GM12878 (cell line): ENCODE measurements around the gene PTPN14. TPM values are rescaled to one million over a fixed set of nuclear protein-coding genes. Genes with fewer than 3 reads are reported as not detected.

Experiments
- ATAC-seq: fragments of 200-7000 bp; cut with Tn5 transposase; 3 replicates; pipeline ENCODE4 v1.9.1; 2020; ENCODE audit warnings: mild to moderate bottlenecking, moderate library complexity
- BruUV-seq: library from RNA; stranded (reverse); fragments of 400-500 nt; replicated peaks from 2 replicates; lab custom pipeline; 2021; lab: Mats Ljungman, UMichigan
- CTCF ChIA-PET: fragments of 300-600 bp; sonication (Branson Sonifier 250); formaldehyde crosslinking; extraction: SDS; loops from one replicate; lab custom pipeline; 2021; ENCODE audit warnings: inconsistent platforms; lab: Yijun Ruan, JAX
- POLR2A ChIA-PET: fragments of 350-600 bp; formaldehyde crosslinking; extraction: SDS; loops from one replicate; lab custom pipeline; 2021; ENCODE audit warnings: inconsistent platforms; lab: Charles Lee
- RAD21 ChIA-PET: fragments of 300-600 bp; sonication (Branson Sonifier 250); formaldehyde crosslinking; loops from one replicate; lab custom pipeline; 2023; ENCODE audit warnings: antibody characterized with exemption; ENCODE audit not compliant: unreplicated experiment; lab: Charles Lee
- SMC1A ChIA-PET: fragments of 300-600 bp; sonication (Branson Sonifier 250); formaldehyde crosslinking; loops from one replicate; lab custom pipeline; 2023; ENCODE audit not compliant: unreplicated experiment, uncharacterized antibody; lab: Charles Lee
- DNase-seq: peaks from one replicate; pipeline ENCODE4 v3.0.0-alpha.2; 2011; ENCODE audit warnings: low read depth, low spot score
- FAIRE-seq: peaks from 3 replicates; lab custom pipeline; 2011; peaks lifted over from hg19 to GRCh38; lab: Jason Lieb, UNC
- H2AFZ ChIP-seq: 2 replicates; pipeline ENCODE4 v1.6.0; 2011; ENCODE audit warnings: low read depth, low read length, control low read depth; ENCODE audit not compliant: control insufficient read depth
- H3K27ac ChIP-seq: 2 replicates; pipeline ENCODE4 v1.5.1; 2011; ENCODE audit warnings: control low read depth; ENCODE audit not compliant: control insufficient read depth, insufficient read depth
- H3K27me3 ChIP-seq, 2 experiments: replicated peaks in 1 of 2; 2 replicates each; pipeline versions ENCODE4 v1.6.0 to v1.6.1; 2011; ENCODE audit warnings: low read length in 1 of 2; ENCODE audit not compliant: control insufficient read depth in 2 of 2, insufficient read depth in 2 of 2
- H3K36me3 ChIP-seq, 2 experiments: 2 replicates each; pipeline ENCODE4 v1.5.1; 2011; ENCODE audit warnings: low read length in 1 of 2; ENCODE audit not compliant: control insufficient read depth in 2 of 2, insufficient read depth in 2 of 2
- H3K4me1 ChIP-seq: 2 replicates; pipeline ENCODE4 v1.6.1; 2011; ENCODE audit warnings: mild to moderate bottlenecking, low read length, moderate library complexity, mixed read lengths; ENCODE audit not compliant: control insufficient read depth, insufficient read depth
- H3K4me2 ChIP-seq: 2 replicates; pipeline ENCODE4 v1.6.0; 2011; ENCODE audit warnings: control low read depth; ENCODE audit not compliant: control insufficient read depth, insufficient read depth
- H3K4me3 ChIP-seq: fragments of 200-600 bp; sonication (generic); 2 replicates; pipeline ENCODE4 v1.5.1; 2016
- H3K79me2 ChIP-seq: 2 replicates; pipeline ENCODE4 v1.6.0; 2011; ENCODE audit warnings: low read length; ENCODE audit not compliant: control insufficient read depth, insufficient read depth
- H3K9ac ChIP-seq: 2 replicates; pipeline ENCODE4 v1.8.0; 2011; ENCODE audit warnings: low read length, control low read depth, mixed read lengths; ENCODE audit not compliant: control insufficient read depth, insufficient read depth
- H3K9me3 ChIP-seq: replicated peaks from 3 replicates; pipeline ENCODE4 v1.5.1; 2011; ENCODE audit warnings: mild to moderate bottlenecking, low read length; ENCODE audit not compliant: control insufficient read depth, insufficient read depth
- H4K20me1 ChIP-seq: 2 replicates; pipeline ENCODE4 v1.6.0; 2011; ENCODE audit not compliant: control insufficient read depth, insufficient read depth
- BCL11A ChIP-seq: IDR thresholded peaks from 2 replicates; pipeline ENCODE4 v1.6.1; 2011; ENCODE audit warnings: low read depth, low read length
- EED ChIP-seq: sonication (generic); IDR thresholded peaks from 2 replicates; pipeline ENCODE4 v1.6.1; 2016; ENCODE audit warnings: antibody characterized with exemption, low read depth
- ETV6 ChIP-seq, 2 experiments: fragments of 450-650 bp in 1 of 2; IDR thresholded peaks in 1 of 2; conservative IDR thresholded peaks in 1 of 2; 2 replicates each; pipeline ENCODE4 v1.6.1; 2014; ENCODE audit warnings: antibody characterized with exemption in 1 of 2, borderline replicate concordance in 1 of 2, low read depth in 1 of 2, mild to moderate bottlenecking in 1 of 2, moderate library complexity in 1 of 2
- HDAC2 ChIP-seq: fragments of 200-600 bp; sonication (generic); IDR thresholded peaks from 2 replicates; pipeline ENCODE4 v1.6.1; 2017
- SIN3A ChIP-seq: IDR thresholded peaks from 2 replicates; pipeline ENCODE4 v1.6.1; 2012; ENCODE audit warnings: low read depth, low read length, improper control_type of control experiment
- WGBS: methylation state at CpG from one replicate; pipeline ENCODE4 v1.1.6; 2016; ENCODE audit warnings: low lambda C conversion rate; ENCODE audit not compliant: insufficient replicate concordance, insufficient coverage; ENCODE audit errors: missing lambda C conversion rate; 5-methylcytosine and 5-hydroxymethylcytosine counted together
- in situ Hi-C: fragments of 300-500 bp; cut with MboI; formaldehyde crosslinking; loops from 9 replicates; pipeline ENCODE4 v1.14.3; 2018; ENCODE audit warnings: mixed read lengths
- intact Hi-C: fragments of 100-400 bp; cut with micrococcal nuclease; formaldehyde crosslinking; loops from one replicate; pipeline ENCODE4 v1.14.2; 2022; ENCODE audit not compliant: unreplicated experiment
- polyA plus RNA-seq, 11 experiments: library from polyadenylated mRNA; depleted of rRNA in 4 of 11; unstranded in 6 of 11; stranded (reverse) in 5 of 11; fragments of >200 nt; fragmentation: Nextera tagmentation in 4 of 11; fragmentation: Illumina TruSeq in 1 of 11; extraction: Ambion mirVana in 4 of 11; extraction: Trizol in 1 of 11; gene quantifications; 1 replicate in 1 of 11; 2 replicates in 10 of 11; pipeline versions ENCODE4 v1.2.1 to v1.2.3, GENCODE V29; 2011 to 2016; ENCODE audit warnings: inconsistent platforms in 2 of 11, missing spikeins in 2 of 11, low read depth in 1 of 11
- total RNA-seq, 4 experiments: library from RNA; depleted of rRNA in 3 of 4; stranded (reverse); fragments of >200 nt in 3 of 4; fragmentation: Illumina TruSeq in 1 of 4; extraction: Trizol in 1 of 4; gene quantifications; 2 replicates each; pipeline versions ENCODE4 v1.2.1 to v1.2.3, GENCODE V29; 2013 to 2021

The PTPN14 gene
- total and polyA plus RNA-seq, 10 of the 15 experiments (the other 5 are each of a cell fraction or from before 2014, with no cell fraction given): 0.05 to 5.1 (median 0.44) TPM

DNA sequence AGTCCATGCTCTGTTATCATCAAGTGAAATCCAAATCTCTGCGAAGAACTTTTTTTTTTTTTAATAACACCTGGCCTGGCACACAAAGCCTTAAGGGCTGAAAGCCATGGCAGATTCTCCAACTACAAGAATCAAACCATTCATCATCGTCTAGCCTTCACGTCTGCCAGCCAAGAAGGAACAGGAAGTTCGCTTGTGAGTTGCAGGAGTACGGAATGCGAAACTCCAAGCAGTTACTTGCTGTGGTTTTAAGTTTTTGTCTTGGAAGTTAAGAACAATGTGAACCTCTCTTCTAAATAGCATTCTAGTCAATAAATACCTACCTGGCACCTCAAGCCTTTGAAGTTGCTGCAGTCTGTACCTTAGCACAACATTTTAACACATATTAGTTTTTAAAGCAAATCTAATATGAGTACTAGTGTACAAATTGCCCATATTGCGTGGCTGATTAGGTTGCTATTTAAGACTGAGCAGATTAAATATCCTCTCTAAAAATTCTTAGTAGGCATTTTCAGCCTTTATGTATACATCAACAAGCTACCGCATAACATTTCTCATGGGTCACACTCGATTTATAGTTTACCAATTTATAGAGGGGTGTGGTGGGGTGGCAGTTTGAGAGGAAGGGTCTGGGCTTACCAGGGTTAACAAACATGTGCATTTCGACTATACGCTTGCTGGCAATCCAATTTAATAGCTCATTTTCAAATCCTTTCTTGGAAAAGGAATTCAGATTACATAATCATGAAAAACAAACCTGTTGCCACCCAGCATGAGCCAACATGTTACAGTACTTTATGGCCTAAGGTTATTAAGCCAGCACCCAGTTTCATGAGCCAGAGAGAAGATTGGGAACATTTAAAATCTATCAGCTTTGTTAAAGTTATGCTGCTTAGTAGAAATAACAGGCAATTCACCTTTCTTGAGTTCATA, 22.2 kb upstream of the PTPN14 start:
- ChIA-PET POLR2A (interaction anchor here (1.2 to 1.5 kb wide), 2 partner anchors 8 to 22 kb away, joined by 3 to 5 read pairs; no protein-coding TSS in a partner anchor), RAD21 (interaction anchor here (0.7 to 3.1 kb wide), 7 partner anchors 11 to 242 kb away, joined by 3 to 14 read pairs (median 4); no protein-coding TSS in a partner anchor), CTCF (interaction anchor here (0.7 to 2.9 kb wide), 6 partner anchors 7 to 241 kb away, joined by 3 to 11 read pairs (median 4); no protein-coding TSS in a partner anchor), SMC1A (interaction anchor here (1.0 to 4.1 kb wide), 6 partner anchors 8 to 70 kb away, joined by 3 to 29 read pairs (median 6); no protein-coding TSS in a partner anchor)
- peaks cover 1% of the 10 kb centered on the region; the same call in 1 of the 3 replicates for H3K9me3 ChIP-seq
- no peaks in the 10 kb centered on the region for H3K27me3 ChIP-seq
- H3K4me3 ChIP-seq: no peak overlapping the region
- no peak overlapping the region for H2AFZ ChIP-seq
- no peaks in the 10 kb centered on the region for H3K79me2 ChIP-seq
- no peak for TF ChIP-seq SIN3A
- no peak for TF ChIP-seq EED
- no peak for TF ChIP-seq BCL11A
- no peak for TF ChIP-seq ETV6 (conservative IDR thresholded peaks at IDR 0.05 in 1 of 2, IDR thresholded peaks at IDR 0.05 in 1 of 2; ENCODE audit: borderline replicate concordance in 1 of 2, low read depth in 1 of 2)
- no peak for TF ChIP-seq HDAC2
- in situ Hi-C loops: no loop called here
- no peaks in the 10 kb centered on the region for H4K20me1 ChIP-seq
- H3K27ac ChIP-seq: no peak overlapping the region
- 49% methylated on average over 11 of the region's 11 CpGs for WGBS
- BruUV-seq: no TSS peak
- H3K4me2 ChIP-seq: no peak overlapping the region
- FAIRE-seq (no peak), ATAC-seq (no peak), DNase-seq (no peak)
- H3K36me3 ChIP-seq: no peaks in the 10 kb centered on the region
- intact Hi-C loops: no loop called here
- no peaks in the 10 kb centered on the region for H3K4me1 ChIP-seq
- no peak overlapping the region for H3K9ac ChIP-seq
